Aorta (tissue), 5 donors: ENCODE results near the gene NT5C2. TPM values are rescaled to one million over a fixed set of nuclear protein-coding genes. Genes with fewer than 3 reads are reported as not detected.

Experiments used
- ATAC-seq: fragments of 200-7000 bp; cut with Tn5 transposase; one replicate; pipeline ENCODE4 v1.9.1; 2022; ENCODE audit warnings: moderate library complexity; ENCODE audit not compliant: low FRiP score
- DNase-seq, 2 donors: peaks; one replicate each; pipeline ENCODE4 v3.0.0-alpha.2; 2020
- H3K27ac ChIP-seq, 2 donors: one replicate each; pipeline ENCODE4 v1.5.1; 2013; ENCODE audit warnings: low read length in 2 of 2, mild to moderate bottlenecking in 2 of 2, moderate library complexity in 2 of 2, control low read depth in 1 of 2, inconsistent platforms in 1 of 2, low read depth in 1 of 2
- H3K27me3 ChIP-seq, 2 donors: one replicate each; pipeline ENCODE4 v1.6.1; 2013; ENCODE audit warnings: control low read depth in 1 of 2, low read length in 1 of 2, mild to moderate bottlenecking in 1 of 2, moderate library complexity in 1 of 2; ENCODE audit not compliant: insufficient read depth in 2 of 2, control insufficient read depth in 1 of 2
- H3K36me3 ChIP-seq, 2 donors: one replicate each; pipeline ENCODE4 v1.6.1; 2013; ENCODE audit warnings: control low read depth in 1 of 2, low read length in 1 of 2, mild to moderate bottlenecking in 1 of 2; ENCODE audit not compliant: insufficient read depth in 2 of 2, control insufficient read depth in 1 of 2
- H3K4me1 ChIP-seq, 2 donors: one replicate each; pipeline ENCODE4 v1.6.1; 2013; ENCODE audit warnings: low read length in 2 of 2, control low read depth in 1 of 2, mild to moderate bottlenecking in 1 of 2, moderate library complexity in 1 of 2; ENCODE audit not compliant: insufficient read depth in 2 of 2, control insufficient read depth in 1 of 2
- H3K4me3 ChIP-seq, 2 donors: one replicate each; pipeline ENCODE4 v1.5.1; 2013; ENCODE audit warnings: low read length in 2 of 2, control low read depth in 1 of 2, mild to moderate bottlenecking in 1 of 2
- H3K9me3 ChIP-seq: one replicate; pipeline ENCODE4 v1.6.1; 2013; ENCODE audit warnings: mild to moderate bottlenecking, low read length; ENCODE audit not compliant: control insufficient read depth
- WGBS, 2 donors: extraction: QIAGEN DNeasy Blood & Tissue Kit; methylation state at CpG; one replicate each; pipeline ENCODE4 v1.1.7; 2013; 5-methylcytosine and 5-hydroxymethylcytosine counted together
- intact Hi-C, 2 donors: fragments of 100-400 bp; cut with DNase I; formaldehyde crosslinking; loops; one replicate each; pipeline versions ENCODE4 v1.14.2 to v1.15.0; 2022
- polyA plus RNA-seq, 2 donors: library from polyadenylated mRNA; stranded (reverse); fragments of 200-250 nt; gene quantifications; one replicate each; pipeline ENCODE4 v1.2.3, GENCODE V29; 2013
- total RNA-seq, 2 donors: library from RNA; stranded (reverse); fragmentation: NEBNext Ultra II Directional; extraction: Animal tissue kit (Norgen Biotek cat#: 25700); gene quantifications; one replicate each; pipeline ENCODE4 v1.2.1, GENCODE V29; 2021
- donor health status: healthy with polysubstance abuse.
- donor health status: Bipolar disorder and iron deficiency.
- donor health status: DM: no; HTN: no; CAD: no.
- donor health status: DM: no; HTN: no; CAD: no.
- donor health status: DM: yes; HTN: yes; CAD: no.

NT5C2 gene
- total and polyA plus RNA-seq, 4 donors = 34.7 to 102 (median 73.9) TPM

DNA sequence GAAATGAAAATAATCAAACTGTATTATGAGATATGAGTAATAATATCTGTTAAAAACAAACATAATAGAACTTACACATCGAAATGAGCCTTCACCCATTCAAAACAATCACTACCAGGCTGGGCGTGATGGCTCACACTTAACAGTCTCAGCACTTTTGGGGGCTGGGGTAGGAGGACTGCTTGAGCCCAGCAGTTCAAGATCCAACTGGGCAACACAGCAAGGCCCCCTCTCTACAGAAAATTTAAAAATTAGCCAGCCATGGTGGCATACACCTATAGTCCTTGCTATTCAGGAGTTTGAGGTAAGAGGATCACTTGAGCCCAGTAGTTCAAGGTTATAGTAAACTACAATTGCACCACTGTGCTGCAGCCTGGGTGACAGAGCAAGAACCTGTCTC, 75.8 kb downstream of the NT5C2 start:
- DNase-seq = no peak
- H3K27ac ChIP-seq = peak overlapping the region in 1 of 2 donors; percentile 33
- H3K9me3 ChIP-seq = no peaks in the 10 kb centered on the region
- WGBS, 2 donors = 6 to 16% methylated on average over 2 of the region's 2 CpGs
- H3K36me3 ChIP-seq = no peaks in the 10 kb centered on the region
- H3K4me3 ChIP-seq = no peak overlapping the region
- intact Hi-C loops = no loop called here
- peaks cover 7 to 15% of the 10 kb centered on the region in 2 donors for H3K4me1 ChIP-seq
- no peak for ATAC-seq
- H3K27me3 ChIP-seq = no peaks in the 10 kb centered on the region

DNA sequence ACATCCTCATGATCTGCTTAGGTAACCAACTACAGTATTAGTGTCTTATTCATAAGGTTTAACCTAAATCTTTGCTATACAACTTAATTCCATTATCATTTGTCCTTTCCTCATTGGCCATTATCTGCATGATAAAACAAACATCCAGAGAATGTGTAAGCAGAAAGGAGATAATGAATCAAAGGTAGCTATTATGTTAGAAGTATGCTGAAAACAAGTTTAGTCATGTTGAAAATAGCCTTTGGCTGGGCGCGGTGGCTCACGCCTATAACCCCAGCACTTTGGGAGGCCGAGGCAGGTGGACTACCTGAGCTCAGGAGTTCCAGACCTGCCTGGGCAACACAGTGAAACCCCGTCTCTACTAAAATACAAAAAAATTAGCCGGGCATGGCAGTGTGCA, 78.2 kb downstream of the NT5C2 start:
- no peaks in the 10 kb centered on the region for H3K27me3 ChIP-seq
- DNase-seq (no peak), ATAC-seq (no peak)
- no peaks in the 10 kb centered on the region for H3K36me3 ChIP-seq
- H3K9me3 ChIP-seq = no peaks in the 10 kb centered on the region
- intact Hi-C loops = no loop called here
- H3K27ac ChIP-seq = no peak overlapping the region
- H3K4me3 ChIP-seq = no peak overlapping the region
- peaks cover 7 to 15% of the 10 kb centered on the region in 2 donors for H3K4me1 ChIP-seq
- WGBS, 2 donors = 95 to 96% methylated on average over 6 of the region's 6 CpGs

GRCh38 chr10:103111918-103112877, 80.9 kb downstream of the NT5C2 start:
- DNase-seq (no peak), ATAC-seq (no peak)
- WGBS, 2 donors = 49 to 53% methylated on average over 4 of the region's 4 CpGs
- Histone ChIP-seq H3K4me3 (no peak overlapping the region), H3K36me3 (no peaks in the 10 kb centered on the region), H3K27ac (peak overlapping the region in 1 of 2 donors; percentile 67), H3K27me3 (no peaks in the 10 kb centered on the region), H3K4me1 (peaks cover 6 to 8% of the 10 kb centered on the region in 2 donors), H3K9me3 (no peaks in the 10 kb centered on the region)
- intact Hi-C loops = no loop called here

GRCh38 chr10:103111031-103111917, 81.8 kb downstream of the NT5C2 start:
- 0 to 3% methylated on average over 2 of the region's 2 CpGs for WGBS, 2 donors
- Histone ChIP-seq H3K27ac (peak overlapping the region; percentile 44 to 88), H3K4me1 (peaks cover 5 to 7% of the 10 kb centered on the region in 2 donors), H3K4me3 (no peak overlapping the region), H3K9me3 (no peaks in the 10 kb centered on the region), H3K36me3 (no peaks in the 10 kb centered on the region), H3K27me3 (no peaks in the 10 kb centered on the region)
- DNase-seq = no peak
- ATAC-seq = peak; percentile 69
- intact Hi-C loops = no loop called here

- ATAC-seq (peak; percentile 56), DNase-seq (no peak)
- no peak overlapping the region for H3K4me3 ChIP-seq
- intact Hi-C loops = no loop called here
- peaks cover 5 to 7% of the 10 kb centered on the region in 2 donors for H3K4me1 ChIP-seq
- H3K27ac ChIP-seq = peak overlapping the region in 1 of 2 donors; percentile 38
- no peaks in the 10 kb centered on the region for H3K9me3 ChIP-seq
- H3K36me3 ChIP-seq = no peaks in the 10 kb centered on the region
- no peaks in the 10 kb centered on the region for H3K27me3 ChIP-seq
Observed at GRCh38 chr10:103110407-103110806, 82.7 kb downstream of the NT5C2 start.

DNA sequence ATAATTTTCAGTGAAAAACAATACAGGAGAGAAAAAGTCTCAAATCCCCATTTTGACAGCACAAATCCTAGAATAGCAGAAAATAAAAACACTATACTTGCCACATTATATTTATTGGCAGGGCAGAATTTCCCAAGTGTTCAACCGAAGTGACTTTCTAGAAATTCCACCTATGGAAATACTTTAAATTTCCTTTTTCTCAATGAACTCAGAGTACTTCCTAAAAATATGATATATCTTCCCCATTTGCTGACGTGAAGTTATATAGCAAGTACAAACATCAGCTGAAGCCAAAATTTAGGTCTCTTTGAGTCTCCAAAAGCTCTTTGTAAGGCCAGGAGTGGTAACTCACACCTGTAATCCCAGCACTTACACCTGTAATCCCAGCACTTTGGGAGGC, 83.3 kb downstream of the NT5C2 start:
- Histone ChIP-seq H3K9me3 (no peaks in the 10 kb centered on the region), H3K27me3 (no peaks in the 10 kb centered on the region), H3K36me3 (no peaks in the 10 kb centered on the region), H3K4me3 (no peak overlapping the region), H3K4me1 (peaks cover 5 to 7% of the 10 kb centered on the region in 2 donors), H3K27ac (no peak overlapping the region)
- WGBS, 2 donors = 61 to 66% methylated on average over 2 of the region's 2 CpGs
- intact Hi-C loops = loop anchor here (5.0 kb wide), 2 partner anchors 42 to 82 kb away; partner anchors contain the start of gene NT5C2 (in 1 of the 2)
- ATAC-seq (no peak), DNase-seq (no peak)

DNA sequence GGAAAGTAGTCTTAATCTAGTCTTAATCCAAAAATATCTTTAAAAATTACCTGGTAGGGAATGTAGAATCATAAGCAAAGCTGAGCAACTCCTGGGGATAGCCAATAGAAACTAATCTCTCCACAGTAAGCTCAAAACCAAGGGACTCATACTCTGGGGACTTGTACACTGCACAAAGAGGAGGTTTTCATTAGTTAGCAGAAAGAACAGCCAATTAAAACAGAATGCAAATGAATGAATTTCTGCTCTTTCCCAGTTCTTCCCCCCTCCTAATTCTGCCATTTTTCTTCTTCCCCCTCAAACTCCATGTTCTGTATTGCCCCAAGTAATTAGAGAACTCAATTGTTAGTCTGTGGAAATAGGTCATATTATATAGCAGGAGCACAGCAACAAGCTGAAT, 86.5 kb downstream of the NT5C2 start:
- no peaks in the 10 kb centered on the region for H3K9me3 ChIP-seq
- no peaks in the 10 kb centered on the region for H3K36me3 ChIP-seq
- intact Hi-C loops = loop anchor here (5.0 kb wide), 2 partner anchors 46 to 86 kb away; partner anchors contain the start of gene NT5C2 (in 1 of the 2)
- no peak for DNase-seq
- H3K27me3 ChIP-seq = no peaks in the 10 kb centered on the region
- peaks cover 1 to 4% of the 10 kb centered on the region in 2 donors for H3K4me1 ChIP-seq
- H3K27ac ChIP-seq = no peak overlapping the region
- no peak overlapping the region for H3K4me3 ChIP-seq
- no peak for ATAC-seq

DNA sequence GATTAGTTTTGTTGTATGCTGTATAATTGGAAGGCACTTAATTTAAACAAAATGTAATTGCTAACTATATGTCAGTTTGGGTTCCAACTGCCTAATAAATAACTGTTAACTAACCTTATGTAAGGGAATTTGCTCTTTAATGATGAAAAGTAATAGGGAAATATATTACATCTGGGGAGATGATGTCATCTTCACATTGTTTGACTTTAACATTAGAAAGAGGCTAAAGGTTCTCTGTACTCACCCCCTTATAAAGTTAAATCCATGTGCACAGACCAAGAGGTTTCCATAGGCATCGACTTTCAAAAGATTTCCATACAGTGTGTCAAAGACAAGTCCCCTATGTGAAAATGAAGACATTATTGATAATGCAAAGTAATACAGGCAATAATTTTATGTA, 87.6 kb downstream of the NT5C2 start:
- WGBS, 2 donors = 93 to 98% methylated on average over 1 of the region's 1 CpG
- H3K36me3 ChIP-seq = peaks cover 0 to 2% of the 10 kb centered on the region in 2 donors
- H3K27me3 ChIP-seq = no peaks in the 10 kb centered on the region
- intact Hi-C loops = loop anchor here (5.0 kb wide), 2 partner anchors 47 to 87 kb away; partner anchors contain the start of gene NT5C2 (in 1 of the 2)
- H3K4me1 ChIP-seq = no peaks in the 10 kb centered on the region
- no peak overlapping the region for H3K4me3 ChIP-seq
- ATAC-seq = no peak
- no peaks in the 10 kb centered on the region for H3K9me3 ChIP-seq
- no peak for DNase-seq
- H3K27ac ChIP-seq = no peak overlapping the region
